ENCODE measurements around the gene NANOGP8. TPM values are rescaled to one million over a fixed set of nuclear protein-coding genes. Genes with fewer than 3 reads are reported as not detected.

Gene NANOGP8
- polyA plus RNA-seq, 1 donor (not counting 4 experiments of a cell fraction or from before 2014, with no cell fraction given), result not detected

DNA sequence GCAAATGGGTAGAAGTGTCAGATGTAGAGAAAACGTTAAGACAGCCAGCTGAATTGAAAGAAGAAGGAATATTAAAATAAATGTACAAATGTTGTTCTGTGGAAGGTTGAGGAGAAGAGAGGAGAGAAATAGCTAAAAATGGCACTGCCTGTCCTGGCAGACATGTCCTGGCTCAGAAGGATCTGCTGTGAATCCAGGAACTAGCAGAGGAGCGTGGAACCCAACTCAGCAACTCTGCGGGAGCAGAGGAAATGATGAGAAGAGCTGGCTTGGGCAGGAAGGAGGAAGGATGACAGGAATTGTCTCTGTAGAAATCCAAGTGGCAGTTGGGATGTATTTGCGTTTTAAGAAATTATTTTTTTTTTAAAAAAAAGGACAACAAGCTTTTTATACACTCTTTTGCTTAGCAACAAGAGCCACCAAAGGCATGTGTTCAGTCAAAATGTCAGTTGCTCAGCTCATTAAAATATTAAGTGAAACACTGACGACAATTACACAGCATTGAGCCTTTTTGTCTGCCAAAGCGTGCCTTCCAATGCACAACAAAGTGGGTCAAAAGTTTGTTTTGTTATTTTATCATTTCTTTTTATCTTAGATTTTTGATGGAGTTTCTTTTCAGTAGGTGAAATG, 16.1 kb downstream of the NANOGP8 start:
- Histone ChIP-seq H3K9me3 (ENCODE audit: control insufficient read depth, low read depth, low read length) (no peaks in the 10 kb centered on the region), H3K27ac (ENCODE audit: control insufficient read depth, insufficient read depth, low read length) (no peak overlapping the region), H3K4me3 (ENCODE audit: control insufficient read depth in 2 of 3, extremely low read depth in 1 of 3, insufficient read depth in 2 of 3, low read depth in 1 of 3, low read length in 3 of 3) (no peak overlapping the region), H3K9me1 (ENCODE audit: control insufficient read depth, extremely low read depth, insufficient read depth, low read length) (no peaks in the 10 kb centered on the region), H2AFZ (ENCODE audit: control insufficient read depth, low read length) (no peak overlapping the region), H3K79me2 (ENCODE audit: control insufficient read depth, insufficient read depth, low read length) (no peaks in the 10 kb centered on the region), H3K4me2 (ENCODE audit: control insufficient read depth, extremely low read depth, insufficient read depth, low read depth, low read length) (no peak overlapping the region), H3K9ac (ENCODE audit: control insufficient read depth, extremely low read depth, insufficient read depth, low read length) (no peak overlapping the region), H3K36me3 (ENCODE audit: control insufficient read depth in 2 of 2, extremely low read depth in 1 of 2, insufficient read depth in 2 of 2, low read length in 2 of 2) (no peaks in the 10 kb centered on the region), H4K20me1 (ENCODE audit: control insufficient read depth, extremely low read depth, insufficient read depth, low read length) (no peaks in the 10 kb centered on the region), H3K4me1 (ENCODE audit: control insufficient read depth, extremely low read depth, insufficient read depth, low read length) (no peaks in the 10 kb centered on the region), H3K27me3 (ENCODE audit: control insufficient read depth, extremely low read depth, insufficient read depth, low read length) (no peaks in the 10 kb centered on the region)
- FAIRE-seq, result no peak
- TF ChIP-seq EZH2 (IDR thresholded peaks at IDR 0.05; ENCODE audit: low read length), result no peak
- TF ChIP-seq, protein P1, sequence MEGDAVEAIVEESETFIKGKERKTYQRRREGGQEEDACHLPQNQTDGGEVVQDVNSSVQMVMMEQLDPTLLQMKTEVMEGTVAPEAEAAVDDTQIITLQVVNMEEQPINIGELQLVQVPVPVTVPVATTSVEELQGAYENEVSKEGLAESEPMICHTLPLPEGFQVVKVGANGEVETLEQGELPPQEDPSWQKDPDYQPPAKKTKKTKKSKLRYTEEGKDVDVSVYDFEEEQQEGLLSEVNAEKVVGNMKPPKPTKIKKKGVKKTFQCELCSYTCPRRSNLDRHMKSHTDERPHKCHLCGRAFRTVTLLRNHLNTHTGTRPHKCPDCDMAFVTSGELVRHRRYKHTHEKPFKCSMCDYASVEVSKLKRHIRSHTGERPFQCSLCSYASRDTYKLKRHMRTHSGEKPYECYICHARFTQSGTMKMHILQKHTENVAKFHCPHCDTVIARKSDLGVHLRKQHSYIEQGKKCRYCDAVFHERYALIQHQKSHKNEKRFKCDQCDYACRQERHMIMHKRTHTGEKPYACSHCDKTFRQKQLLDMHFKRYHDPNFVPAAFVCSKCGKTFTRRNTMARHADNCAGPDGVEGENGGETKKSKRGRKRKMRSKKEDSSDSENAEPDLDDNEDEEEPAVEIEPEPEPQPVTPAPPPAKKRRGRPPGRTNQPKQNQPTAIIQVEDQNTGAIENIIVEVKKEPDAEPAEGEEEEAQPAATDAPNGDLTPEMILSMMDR (optimal IDR thresholded peaks at IDR 0.05 in 1 of 3, IDR thresholded peaks at IDR 0.05 in 1 of 3, conservative IDR thresholded peaks at IDR 0.05 in 1 of 3; ENCODE audit: extremely low read depth in 1 of 3, insufficient read depth in 2 of 3, low read length in 3 of 3), result no peak
- no peak for DNase-seq (ENCODE audit: low read depth, low spot score)
- dilution Hi-C loops (cut with MboI; ENCODE audit: extremely low pct_ligation_motif_present, low sequenced_read_pairs), result no loop called here

DNA sequence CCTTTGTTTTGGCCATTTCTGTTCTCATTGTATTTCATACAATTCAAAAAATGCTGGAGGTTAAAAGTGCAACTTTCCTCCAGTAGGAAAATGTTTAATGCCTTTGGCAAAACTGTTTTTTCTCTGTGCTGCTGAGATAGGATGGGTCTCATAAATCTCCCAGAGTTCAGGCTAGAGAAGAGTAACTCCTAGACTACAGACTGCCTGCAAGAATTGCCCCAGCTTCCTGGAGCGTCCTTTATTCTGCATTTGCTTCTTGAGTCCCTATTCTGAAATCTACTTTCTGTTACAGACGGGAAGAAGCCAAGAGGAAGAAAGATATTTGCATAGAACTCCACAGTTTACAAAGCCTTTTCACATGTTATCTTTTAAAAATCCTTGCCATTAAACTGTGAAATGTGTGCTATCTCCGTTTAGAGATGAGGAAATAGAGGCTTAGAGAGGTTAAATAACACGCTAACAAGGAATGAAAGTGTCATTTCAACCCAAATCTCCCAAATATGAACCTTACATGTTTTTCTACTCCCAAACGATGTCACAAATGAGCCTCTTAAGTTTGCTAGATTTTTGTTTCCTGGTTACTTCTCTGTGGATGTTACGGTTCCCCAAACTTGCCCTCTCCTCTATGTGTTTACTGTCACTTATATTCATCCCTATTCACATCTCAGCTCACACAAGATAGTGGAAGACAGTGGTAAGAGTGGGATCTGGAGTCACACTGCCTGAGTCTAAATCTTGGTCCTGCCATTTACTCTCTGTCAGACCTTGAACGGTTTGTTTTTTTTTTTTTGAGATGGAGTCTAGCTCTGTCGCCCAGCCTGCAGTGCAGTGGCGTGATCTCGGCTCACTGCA, 17.4 kb downstream of the NANOGP8 start:
- no peaks in the 10 kb centered on the region for H3K9me1 ChIP-seq (ENCODE audit: control insufficient read depth, extremely low read depth, insufficient read depth, low read length)
- no peak for FAIRE-seq
- H3K36me3 ChIP-seq (ENCODE audit: control insufficient read depth in 2 of 2, extremely low read depth in 1 of 2, insufficient read depth in 2 of 2, low read length in 2 of 2), result no peaks in the 10 kb centered on the region
- no peak overlapping the region for H3K4me2 ChIP-seq (ENCODE audit: control insufficient read depth, extremely low read depth, insufficient read depth, low read depth, low read length)
- TF ChIP-seq, protein P1 (optimal IDR thresholded peaks at IDR 0.05 in 1 of 3, IDR thresholded peaks at IDR 0.05 in 1 of 3, conservative IDR thresholded peaks at IDR 0.05 in 1 of 3; ENCODE audit: extremely low read depth in 1 of 3, insufficient read depth in 2 of 3, low read length in 3 of 3), result no peak
- TF ChIP-seq EZH2 (IDR thresholded peaks at IDR 0.05; ENCODE audit: low read length), result no peak
- no peaks in the 10 kb centered on the region for H4K20me1 ChIP-seq (ENCODE audit: control insufficient read depth, extremely low read depth, insufficient read depth, low read length)
- no peak for DNase-seq (ENCODE audit: low read depth, low spot score)
- no peaks in the 10 kb centered on the region for H3K9me3 ChIP-seq (ENCODE audit: control insufficient read depth, low read depth, low read length)
- H3K79me2 ChIP-seq (ENCODE audit: control insufficient read depth, insufficient read depth, low read length), result no peaks in the 10 kb centered on the region
- no peaks in the 10 kb centered on the region for H3K27me3 ChIP-seq (ENCODE audit: control insufficient read depth, extremely low read depth, insufficient read depth, low read length)
- H2AFZ ChIP-seq (ENCODE audit: control insufficient read depth, low read length), result peak overlapping the region; percentile 26
- no peak overlapping the region for H3K27ac ChIP-seq (ENCODE audit: control insufficient read depth, insufficient read depth, low read length)
- no peak overlapping the region for H3K4me3 ChIP-seq (ENCODE audit: control insufficient read depth in 2 of 3, extremely low read depth in 1 of 3, insufficient read depth in 2 of 3, low read depth in 1 of 3, low read length in 3 of 3)
- no peak overlapping the region for H3K9ac ChIP-seq (ENCODE audit: control insufficient read depth, extremely low read depth, insufficient read depth, low read length)
- dilution Hi-C loops (cut with MboI; ENCODE audit: extremely low pct_ligation_motif_present, low sequenced_read_pairs), result no loop called here
- no peaks in the 10 kb centered on the region for H3K4me1 ChIP-seq (ENCODE audit: control insufficient read depth, extremely low read depth, insufficient read depth, low read length)

All from keratinocyte (primary cell).